GM19240 (cell line): Measurements from ENCODE around the gene ANAPC15.
A peak's percentile ranks its signal among the peaks of the same experiment; 100 is the strongest.

Experiments used
- DNase-seq: peaks from one replicate; pipeline ENCODE4 v3.0.0; 2011; ENCODE audit warnings: low spot score; ENCODE audit not compliant: insufficient read length

Gene ANAPC15

DNA sequence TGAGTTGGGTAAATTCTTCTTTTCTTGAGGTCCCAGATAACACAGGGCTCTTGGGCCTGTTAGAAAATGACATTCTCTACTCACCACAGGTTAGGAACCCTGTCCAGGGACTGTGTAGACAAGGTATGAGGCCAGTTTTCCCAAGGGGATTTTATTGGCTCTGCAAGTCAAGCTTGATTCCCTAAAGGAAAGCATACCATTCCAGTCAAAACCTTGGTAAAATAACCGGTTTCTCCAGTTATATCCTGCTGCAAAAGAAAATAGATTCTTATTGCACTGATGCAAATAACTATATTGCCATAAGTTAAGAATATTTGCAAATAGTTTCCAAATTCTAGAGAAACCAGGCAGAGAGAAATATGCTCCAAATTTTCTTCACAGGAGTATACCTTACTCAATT, 13.5 kb upstream of the ANAPC15 start:
- no peak for DNase-seq

GRCh38 chr11:72124046-72124445, 11.6 kb upstream of the ANAPC15 start:
- no peak for DNase-seq

DNA sequence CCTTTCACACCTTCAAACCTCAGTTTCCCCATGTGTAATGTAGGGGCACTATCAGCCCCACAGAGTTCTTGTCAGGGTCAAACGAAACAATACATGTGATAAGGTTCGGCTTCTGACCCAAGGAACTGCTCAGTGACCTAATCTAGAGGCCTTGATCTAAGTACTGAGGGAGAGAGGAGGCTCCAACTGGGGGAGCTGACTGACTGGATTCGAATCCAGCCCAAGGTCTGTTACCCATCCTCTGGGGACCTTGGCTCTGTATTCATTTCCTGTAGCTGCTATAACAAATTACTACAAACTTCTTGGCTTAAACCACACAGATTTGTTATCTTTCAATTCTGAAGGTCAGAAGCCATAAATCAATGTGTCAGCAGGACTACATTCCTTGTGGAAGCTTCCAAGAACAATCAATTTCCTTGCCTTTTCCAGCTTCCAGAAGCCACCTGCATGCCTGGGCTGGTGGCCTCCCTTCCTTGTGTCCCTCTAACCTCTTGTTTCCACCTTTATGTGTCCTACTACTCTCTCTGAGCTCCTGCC, 10.7 kb upstream of the ANAPC15 start:
- DNase-seq, result no peak

DNA sequence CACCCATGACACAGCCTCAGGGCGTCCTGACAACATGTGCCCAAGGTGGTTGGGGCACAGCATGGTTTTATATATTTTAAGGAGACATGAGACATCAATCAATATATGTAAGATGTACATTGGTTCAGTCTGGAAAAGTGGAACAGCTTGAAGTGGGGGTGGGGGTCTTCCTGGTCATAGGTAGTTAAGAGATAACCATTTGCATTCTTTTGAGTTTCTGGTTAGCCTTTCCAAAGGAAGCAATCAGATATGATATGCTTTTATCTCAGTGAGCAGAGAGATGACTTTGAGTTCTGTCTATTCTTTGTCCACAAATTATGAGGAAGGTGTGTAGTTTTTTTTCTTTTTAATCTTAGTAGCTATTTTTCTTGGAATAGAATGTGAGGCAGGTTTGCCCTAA, 10.1 kb upstream of the ANAPC15 start:
- DNase-seq, result no peak

- DNase-seq, result no peak
These were observed 8.4 kb upstream of the ANAPC15 start for GRCh38 chr11:72120930-72121329.

- DNase-seq, result no peak
These were observed 6.7 kb upstream of the ANAPC15 start for GRCh38 chr11:72119198-72119597.

DNA sequence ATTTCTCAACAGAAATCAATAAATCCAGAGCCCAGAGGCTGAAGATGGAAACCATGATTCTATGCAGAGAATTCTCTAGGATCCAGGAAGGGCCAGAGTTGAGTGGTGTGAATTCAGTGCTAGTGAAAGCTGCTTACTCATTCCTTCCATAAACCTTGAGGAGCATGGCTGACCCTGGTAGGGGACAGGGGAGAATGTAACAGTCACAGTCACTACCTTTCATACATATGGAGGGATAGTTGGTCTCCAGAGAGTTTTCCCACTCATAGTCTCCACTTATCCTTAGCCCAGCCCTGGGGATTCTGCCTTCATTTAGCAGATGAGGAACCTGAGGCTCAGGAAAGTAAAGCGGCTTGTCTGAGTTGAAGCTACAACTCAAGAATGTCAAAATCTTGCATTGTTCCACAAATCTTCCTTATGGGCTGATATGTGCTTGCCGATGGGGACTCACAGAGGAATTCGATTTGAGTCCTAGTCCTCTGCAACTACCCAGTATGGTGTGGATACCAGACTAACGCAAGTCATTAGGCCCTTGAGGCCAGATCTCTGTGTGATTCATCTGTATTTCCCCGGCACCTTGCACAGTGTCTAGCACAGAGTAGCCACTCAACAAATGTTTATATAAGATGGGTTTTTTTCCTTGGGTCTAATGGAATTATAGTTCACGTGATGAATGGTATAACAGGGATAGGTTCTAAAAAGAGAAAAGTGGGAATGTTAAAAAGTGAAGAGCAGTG, 3.7 kb upstream of the ANAPC15 start:
- DNase-seq, result no peak

- no peak for DNase-seq
These were observed 2.1 kb upstream of the ANAPC15 start for GRCh38 chr11:72114570-72114969.

GRCh38 chr11:72112978-72113808, 698 bp upstream of the ANAPC15 start:
- DNase-seq, result no peak

DNA sequence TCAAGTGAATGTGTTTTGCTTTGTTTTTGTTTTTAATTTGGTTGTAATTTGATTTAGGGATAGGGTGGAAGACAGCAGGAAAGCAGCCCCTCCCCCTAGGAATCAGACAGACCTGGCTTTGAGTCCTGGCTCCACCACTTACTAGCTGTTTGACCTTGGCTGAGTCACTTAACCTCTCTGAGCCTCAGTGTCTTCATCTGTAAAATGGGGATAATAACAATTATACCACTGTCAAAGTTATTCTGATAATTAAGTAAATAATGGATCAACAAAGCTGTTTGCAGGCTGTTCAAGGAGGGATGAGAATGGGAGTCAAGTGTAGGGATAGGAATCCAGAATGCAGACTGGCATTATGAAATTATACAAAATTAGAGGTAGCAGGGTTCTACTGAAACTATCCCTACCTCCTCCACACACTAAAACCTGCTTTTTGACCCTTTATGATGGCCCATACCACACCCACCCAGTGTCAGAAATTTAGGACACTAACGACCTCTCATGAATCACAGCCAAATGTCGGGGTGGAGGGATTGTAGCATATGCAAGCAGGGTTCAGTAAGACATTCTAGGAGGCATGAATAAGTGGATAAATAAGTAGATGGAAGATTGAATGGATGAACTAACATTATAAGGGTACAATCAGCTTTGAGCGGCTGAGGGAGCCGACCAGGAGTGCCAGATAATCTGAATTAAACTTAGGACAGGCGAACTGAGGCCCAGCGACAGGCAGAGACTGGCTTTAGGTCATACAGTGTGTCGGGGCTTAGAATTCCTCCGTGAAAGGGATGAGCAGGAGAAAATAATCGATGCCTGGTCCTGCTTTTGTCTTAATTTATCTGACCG, 974 bp downstream of the ANAPC15 start:
- DNase-seq, result no peak

DNA sequence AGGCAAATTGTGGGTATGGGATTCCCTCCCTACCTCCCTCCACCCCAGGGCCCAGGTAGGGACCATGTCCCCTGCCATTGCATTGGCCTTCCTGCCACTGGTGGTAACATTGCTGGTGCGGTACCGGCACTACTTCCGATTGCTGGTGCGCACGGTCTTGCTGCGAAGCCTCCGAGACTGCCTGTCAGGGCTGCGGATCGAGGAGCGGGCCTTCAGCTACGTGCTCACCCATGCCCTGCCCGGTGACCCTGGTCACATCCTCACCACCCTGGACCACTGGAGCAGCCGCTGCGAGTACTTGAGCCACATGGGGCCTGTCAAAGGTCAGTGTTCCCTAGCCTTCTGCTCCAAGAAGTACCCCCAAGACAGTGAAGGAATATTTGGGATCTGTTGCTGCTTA, 6.6 kb downstream of the ANAPC15 start, which contains the start of gene TOMT:
TSS of gene TOMT (plus strand) at position 37 of the 400 bp plus-strand sequence. CDS start at position 65, 28 bp downstream.
- no peak for DNase-seq

DNA sequence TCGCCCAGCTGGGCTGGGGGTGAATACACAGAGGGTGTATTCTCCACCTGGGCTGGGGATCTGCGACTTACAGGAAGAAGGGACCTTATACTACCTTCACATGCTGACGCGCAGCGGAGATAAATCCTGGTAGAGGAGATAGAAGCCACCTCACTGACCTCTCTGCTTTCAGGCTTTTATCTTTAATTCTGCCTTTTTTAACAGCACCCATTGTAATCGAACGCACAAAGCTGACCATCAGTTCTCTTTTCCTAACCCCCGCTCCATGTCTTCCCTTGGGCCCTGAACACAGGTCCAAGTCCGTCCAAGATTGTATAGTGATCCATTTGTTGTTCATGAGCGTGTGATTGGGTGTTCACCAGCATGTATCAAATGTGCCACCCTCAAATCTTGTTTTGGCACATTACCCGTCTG, 8.7 kb downstream of the ANAPC15 start:
- DNase-seq, result no peak

DNA sequence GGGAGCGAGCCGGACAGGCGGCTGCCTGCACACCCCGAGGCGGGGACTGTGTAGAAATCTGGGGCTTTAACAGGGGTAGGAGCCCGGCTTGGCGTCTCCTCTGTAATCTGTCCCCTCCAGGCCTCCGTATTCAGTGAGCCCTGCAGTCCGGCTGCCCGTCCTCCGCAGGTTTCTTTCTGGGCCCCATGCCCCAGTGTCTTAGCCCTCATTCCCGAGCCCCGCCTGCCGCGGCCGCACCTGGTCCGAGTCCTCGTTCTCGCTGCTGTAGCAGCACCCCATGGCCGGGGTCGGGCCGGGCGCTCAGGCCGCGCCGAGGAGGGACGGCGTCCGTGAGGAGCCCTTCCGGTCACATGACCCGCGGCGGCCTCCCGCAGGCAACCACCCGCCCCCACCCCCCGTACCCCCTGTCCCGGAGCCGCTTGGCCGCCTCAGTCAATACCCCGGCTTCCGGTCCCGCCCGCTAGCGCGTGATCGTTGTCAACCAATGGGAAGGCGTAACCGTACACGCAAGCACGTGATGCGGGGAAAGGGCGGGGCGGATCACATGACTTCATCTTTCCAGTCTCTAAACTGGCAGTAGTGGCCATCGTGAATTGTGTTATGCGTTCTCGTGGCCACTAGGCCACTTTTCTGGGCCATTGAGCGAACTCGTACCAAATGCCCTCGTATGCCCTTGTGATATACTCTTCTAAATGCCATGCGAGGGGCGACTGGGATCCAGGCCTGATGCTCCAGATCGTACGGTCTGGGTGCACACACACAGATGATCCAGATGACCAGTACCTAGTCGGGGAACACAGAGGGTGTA, 9.3 kb downstream of the ANAPC15 start, which contains the start of gene LAMTOR1:
TSS of gene LAMTOR1 (minus strand) at position 352 of the 808 bp plus-strand sequence. CDS start at position 279, 73 bp downstream.
- DNase-seq, result peak; percentile 87

DNA sequence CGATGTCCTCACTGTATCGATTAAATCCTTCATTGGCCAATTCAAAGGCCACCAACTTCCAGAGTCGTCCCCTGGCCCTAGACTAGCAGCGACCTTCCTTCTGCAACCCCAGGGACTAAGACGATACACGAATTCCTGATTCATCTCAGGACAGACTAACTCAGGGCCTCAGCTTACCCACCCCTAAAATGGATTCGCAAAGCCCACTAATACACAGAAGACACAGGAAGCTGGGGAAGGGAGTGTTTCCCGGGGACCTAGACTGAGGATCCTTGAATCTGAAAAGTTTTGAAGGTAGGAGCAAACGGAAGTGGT, 9.9 kb downstream of the ANAPC15 start:
- no peak for DNase-seq

DNA sequence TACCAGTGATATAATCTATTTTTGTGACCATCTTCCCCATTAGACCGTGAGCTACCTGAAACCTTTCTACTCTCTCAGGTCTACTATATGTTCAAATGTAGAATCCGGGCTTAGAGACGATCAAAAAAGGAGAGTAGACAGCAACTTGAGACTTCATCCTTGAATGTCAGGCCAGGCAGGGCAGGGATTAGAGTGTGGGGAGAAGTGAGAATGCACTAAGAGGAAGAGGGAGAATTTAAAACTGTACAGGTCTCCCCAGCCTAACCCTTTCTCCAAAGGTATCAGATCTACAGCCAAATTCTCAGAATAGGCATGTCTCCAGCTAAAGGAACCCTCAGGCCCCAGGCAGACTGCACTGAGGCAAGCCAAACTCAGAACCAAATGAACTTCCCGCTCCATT, 10.3 kb downstream of the ANAPC15 start:
- no peak for DNase-seq

DNA sequence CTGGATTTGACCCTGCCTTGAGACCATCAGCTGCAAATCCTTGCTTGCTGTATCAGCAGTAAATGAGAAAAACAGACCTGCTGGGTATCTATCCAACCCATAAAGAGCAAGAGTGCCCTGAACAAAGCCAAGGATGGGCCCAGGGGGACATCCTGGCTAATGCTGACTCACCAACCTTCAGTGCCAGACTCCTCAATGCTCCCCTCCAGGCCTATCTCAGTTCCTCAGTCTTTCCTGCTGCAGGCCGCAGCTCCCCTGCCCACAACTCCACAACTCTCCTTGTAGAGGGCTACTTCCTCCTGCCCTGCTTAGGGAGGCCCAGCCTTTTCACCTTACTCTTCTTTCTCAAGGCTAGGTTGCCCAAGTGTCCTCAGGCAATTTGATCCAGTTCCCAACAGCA, 12.0 kb downstream of the ANAPC15 start:
- DNase-seq, result no peak

DNA sequence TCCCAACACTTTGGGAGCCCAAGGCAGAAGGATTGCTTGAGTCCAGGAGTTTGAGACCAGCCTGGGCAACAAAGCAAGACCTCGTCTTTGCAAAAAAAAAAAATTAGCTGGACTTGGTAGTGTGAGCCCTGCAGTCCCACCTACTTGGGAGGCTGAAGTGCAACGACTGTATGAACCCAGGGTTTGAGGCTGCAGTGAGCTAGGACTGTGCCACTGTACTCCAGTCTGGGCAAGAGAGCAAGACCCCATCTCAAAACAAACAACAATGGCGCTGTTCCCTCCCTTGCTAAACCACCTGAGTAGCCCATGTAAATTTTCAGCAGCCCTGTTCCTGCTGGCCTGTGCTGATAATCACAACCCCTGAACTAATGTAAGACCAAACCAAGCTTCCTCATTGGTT, 12.5 kb downstream of the ANAPC15 start:
- no peak for DNase-seq

DNA sequence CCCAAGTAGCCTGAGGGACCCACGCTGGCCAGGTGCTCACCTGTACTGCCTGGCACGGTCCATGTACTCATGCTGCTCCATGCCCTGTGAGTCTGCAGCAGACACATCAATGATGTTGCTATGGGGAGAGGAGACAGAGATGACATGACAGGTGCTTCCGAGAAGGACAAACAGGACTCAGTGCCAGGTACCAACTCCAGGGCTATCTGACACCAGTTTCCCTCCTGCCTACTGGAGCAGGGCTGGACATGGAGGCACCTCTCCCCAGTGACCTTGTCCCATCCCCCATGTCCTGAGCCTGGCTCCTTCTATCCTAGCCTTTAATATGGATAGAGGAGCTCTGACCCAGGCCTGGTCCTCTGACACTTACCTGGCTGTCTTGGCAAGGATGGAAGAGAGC, 13.8 kb downstream of the ANAPC15 start:
- DNase-seq, result no peak

- peak; percentile 69 for DNase-seq
These were observed 21.2 kb downstream of the ANAPC15 start for GRCh38 chr11:72091292-72091691.

- no peak for DNase-seq
These were observed 24.3 kb downstream of the ANAPC15 start for GRCh38 chr11:72088076-72088808.
